Fibroblast of the aortic adventitia (primary cell): Measurements from ENCODE around the gene MLIP. TPM values are rescaled to one million over a fixed set of nuclear protein-coding genes. Genes with fewer than 3 reads are reported as not detected.
"Not testable (repeated sequence)": the region's sequence is repeated elsewhere in the genome, so short reads cannot be mapped to it uniquely, and the experiment has no call there.

Experiments used
- DNase-seq: peaks from one replicate; pipeline ENCODE4 v3.0.0-alpha.2; 2010; ENCODE audit warnings: low read depth
- H3K4me3 ChIP-seq: 2 replicates; pipeline ENCODE4 v1.5.1; 2011; ENCODE audit warnings: low read depth, mild to moderate bottlenecking, control low read depth, low read length, moderate library complexity
- total RNA-seq: library from RNA; depleted of rRNA; stranded (reverse); fragments of >200 nt; gene quantifications from 2 replicates; pipeline ENCODE4 v1.2.3, GENCODE V29; 2012; ENCODE audit warnings: low replicate concordance
- TF ChIP-seq, protein P1 (sequence below): IDR thresholded peaks from 2 replicates; pipeline ENCODE4 v1.5.1; 2011; ENCODE audit warnings: mild to moderate bottlenecking, low read length, control low read depth, inconsistent platforms; ENCODE audit not compliant: insufficient read depth

Gene MLIP
- total RNA-seq, 1 donor, result not detected

DNA sequence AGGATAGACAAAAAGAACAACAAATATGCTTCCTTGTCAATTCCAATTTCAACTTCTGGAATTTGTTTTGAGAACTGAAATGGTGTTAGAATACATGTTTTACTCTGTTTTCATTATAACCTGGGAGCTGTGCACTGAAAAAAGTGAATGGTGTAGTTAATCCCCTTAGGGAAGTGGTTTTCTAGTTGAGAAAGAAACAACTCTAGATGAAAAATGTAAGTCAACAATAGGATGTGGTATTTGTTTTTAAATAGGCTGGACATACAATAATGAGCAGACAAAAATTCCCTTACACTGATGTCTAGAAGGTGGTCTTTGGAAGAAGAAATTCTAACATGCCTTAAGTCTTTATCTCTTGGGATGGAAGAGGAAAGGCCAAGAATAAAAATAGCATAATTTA, 137.1 kb downstream of the MLIP start:
- H3K4me3 ChIP-seq, result no peak overlapping the region
- TF ChIP-seq, protein P1, sequence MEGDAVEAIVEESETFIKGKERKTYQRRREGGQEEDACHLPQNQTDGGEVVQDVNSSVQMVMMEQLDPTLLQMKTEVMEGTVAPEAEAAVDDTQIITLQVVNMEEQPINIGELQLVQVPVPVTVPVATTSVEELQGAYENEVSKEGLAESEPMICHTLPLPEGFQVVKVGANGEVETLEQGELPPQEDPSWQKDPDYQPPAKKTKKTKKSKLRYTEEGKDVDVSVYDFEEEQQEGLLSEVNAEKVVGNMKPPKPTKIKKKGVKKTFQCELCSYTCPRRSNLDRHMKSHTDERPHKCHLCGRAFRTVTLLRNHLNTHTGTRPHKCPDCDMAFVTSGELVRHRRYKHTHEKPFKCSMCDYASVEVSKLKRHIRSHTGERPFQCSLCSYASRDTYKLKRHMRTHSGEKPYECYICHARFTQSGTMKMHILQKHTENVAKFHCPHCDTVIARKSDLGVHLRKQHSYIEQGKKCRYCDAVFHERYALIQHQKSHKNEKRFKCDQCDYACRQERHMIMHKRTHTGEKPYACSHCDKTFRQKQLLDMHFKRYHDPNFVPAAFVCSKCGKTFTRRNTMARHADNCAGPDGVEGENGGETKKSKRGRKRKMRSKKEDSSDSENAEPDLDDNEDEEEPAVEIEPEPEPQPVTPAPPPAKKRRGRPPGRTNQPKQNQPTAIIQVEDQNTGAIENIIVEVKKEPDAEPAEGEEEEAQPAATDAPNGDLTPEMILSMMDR, result no peak
- no peak for DNase-seq

DNA sequence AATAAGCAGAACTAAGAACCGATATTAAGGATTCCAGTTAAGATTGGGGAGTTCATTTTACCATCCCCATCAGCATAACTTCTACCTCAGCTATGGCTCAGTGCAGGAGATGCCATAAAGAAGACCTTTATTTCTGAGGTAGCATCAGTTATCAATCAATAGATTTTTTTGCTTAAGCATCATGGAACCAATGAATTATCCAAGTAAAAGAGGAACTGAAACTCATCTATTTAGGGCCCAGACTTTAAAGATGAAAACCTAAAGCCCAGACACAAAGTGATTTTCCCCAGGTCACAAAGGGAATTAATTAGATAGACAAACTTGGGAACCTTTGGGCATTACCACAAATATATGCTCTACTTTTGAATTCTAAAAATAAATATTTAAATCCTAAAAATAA, 137.8 kb downstream of the MLIP start:
- TF ChIP-seq, protein P1, result no peak
- H3K4me3 ChIP-seq, result no peak overlapping the region
- no peak for DNase-seq

DNA sequence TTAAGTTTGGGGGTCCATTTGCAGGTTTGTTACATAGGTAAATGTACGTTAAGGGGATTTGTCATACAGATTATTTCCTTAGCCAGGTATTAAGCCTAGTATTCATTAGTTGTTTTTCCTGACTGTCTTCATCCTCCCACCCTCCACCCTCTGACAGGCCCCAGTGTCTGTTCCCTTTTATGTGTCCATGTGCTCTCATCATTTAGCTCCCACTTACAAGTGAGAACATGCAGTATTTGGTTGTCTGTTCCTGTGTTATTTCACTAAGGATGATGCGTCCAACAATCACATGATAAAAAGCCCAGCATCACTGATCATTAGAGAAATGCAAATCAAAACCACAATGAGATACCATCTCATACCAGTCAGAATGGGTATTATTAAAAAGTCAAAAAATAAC, 138.6 kb downstream of the MLIP start:
- not testable (repeated sequence) for DNase-seq, H3K4me3 ChIP-seq

DNA sequence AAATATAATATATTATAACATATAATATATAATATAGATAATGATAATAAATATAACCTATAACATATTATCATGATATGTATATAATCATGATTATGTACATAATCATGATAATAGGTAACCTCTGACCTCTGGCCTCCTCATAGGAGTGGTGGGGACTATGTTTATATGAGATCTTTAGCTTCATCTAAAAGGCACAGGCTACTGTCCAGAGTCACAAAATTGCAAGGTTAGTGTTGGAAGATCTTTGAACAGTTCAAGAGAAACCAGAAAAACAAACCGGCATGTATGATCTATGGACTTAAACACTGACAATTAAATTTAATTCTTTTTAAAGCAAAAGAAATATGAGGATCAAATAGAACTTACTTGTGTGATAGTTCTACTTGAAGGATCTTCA, 141.3 kb downstream of the MLIP start:
- DNase-seq, result no peak
- TF ChIP-seq, protein P1, result no peak
- H3K4me3 ChIP-seq, result no peak overlapping the region

DNA sequence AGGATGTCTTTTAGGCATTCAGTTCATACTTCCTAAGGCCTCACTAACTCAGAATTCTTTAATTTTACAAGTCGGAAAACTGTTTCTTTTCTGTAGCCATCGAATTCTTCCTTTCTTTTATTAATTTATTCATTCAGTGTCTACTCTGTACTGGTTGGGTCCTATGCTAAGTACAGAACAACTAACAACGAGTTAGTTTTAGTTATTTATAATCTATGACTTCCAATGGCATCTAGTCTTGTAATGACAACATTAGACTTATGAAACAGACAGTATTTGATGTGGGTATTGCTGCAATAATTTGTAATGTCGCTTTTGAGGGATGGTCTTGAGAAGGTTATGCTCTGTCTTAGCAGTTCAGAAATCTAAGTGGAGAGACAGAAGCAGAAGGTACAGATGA, 141.7 kb downstream of the MLIP start:
- TF ChIP-seq, protein P1, result no peak
- DNase-seq, result no peak

DNA sequence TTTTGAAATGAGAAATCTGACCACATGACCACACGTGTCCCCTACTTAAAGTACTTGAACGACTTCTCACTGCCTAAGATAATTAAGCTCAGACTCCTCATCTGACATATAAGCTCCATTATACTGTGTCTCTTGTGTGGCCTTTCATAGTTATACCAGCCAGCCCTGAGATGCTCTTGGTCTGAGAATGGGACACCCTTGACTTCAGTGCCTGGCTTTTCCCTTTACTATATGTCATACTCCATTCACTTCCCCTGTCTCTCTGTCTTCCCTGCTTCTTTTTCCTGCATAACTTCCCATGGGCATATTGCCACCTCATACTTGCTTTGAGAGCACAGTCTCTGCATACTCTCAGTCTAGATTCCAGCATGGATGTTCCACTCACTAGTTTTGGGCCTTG, 143.6 kb downstream of the MLIP start:
- H3K4me3 ChIP-seq, result no peak overlapping the region
- peak; percentile 9 for DNase-seq
- TF ChIP-seq, protein P1, result no peak

More for the DNA sequence above, 141.7 kb downstream of the MLIP start:
- no peak overlapping the region for H3K4me3 ChIP-seq

DNA sequence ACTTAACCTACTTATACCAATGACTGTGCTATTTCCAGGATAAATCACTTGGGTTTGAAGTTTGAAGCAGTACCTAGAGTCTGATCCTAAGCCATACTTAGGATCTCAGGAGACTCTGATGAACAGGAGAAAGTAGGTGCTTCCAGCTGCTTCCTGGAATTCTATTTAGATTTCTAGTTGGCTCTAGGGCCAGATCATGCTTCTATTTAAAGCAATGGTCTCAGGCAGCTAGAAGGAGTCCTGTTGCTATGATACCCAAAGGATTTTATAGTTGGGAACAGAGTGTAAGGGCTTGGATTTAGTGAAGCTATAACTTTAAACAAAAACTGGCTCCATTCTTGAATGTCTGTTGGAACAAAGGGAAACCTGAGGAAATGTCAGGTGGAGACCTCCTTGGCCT, 144.6 kb downstream of the MLIP start:
- peak; percentile 57 for DNase-seq

More for the DNA sequence above, 144.6 kb downstream of the MLIP start:
- no peak overlapping the region for H3K4me3 ChIP-seq
- TF ChIP-seq, protein P1, result no peak
